Upper lobe of left lung (tissue), 6 donors: ENCODE measurements around the gene ZNF423. TPM values are rescaled to one million over a fixed set of nuclear protein-coding genes. Genes with fewer than 3 reads are reported as not detected.

Experiments
- ATAC-seq, 2 donors: fragments of 200-7000 bp; cut with Tn5 transposase; one replicate each; pipeline ENCODE4 v1.9.1; 2022; ENCODE audit warnings: mild to moderate bottlenecking in 2 of 2, moderate library complexity in 2 of 2; ENCODE audit not compliant: low FRiP score in 2 of 2
- DNase-seq, 2 donors: peaks; one replicate each; pipeline ENCODE4 v3.0.0-alpha.2; 2019 to 2020
- H3K27ac ChIP-seq, 4 donors: fragments of 200-600 bp; sonication (generic); one replicate each; pipeline ENCODE4 v1.5.1; 2016 to 2019
- H3K27me3 ChIP-seq, 4 donors: fragments of 200-600 bp; sonication (generic); one replicate each; pipeline ENCODE4 v1.5.1; 2017 to 2019
- H3K36me3 ChIP-seq, 4 donors: fragments of 200-600 bp; sonication (generic); one replicate each; pipeline ENCODE4 v1.5.1; 2016 to 2019
- H3K4me1 ChIP-seq, 4 donors: fragments of 200-600 bp; sonication (generic); one replicate each; pipeline ENCODE4 v1.5.1; 2018 to 2019
- H3K4me3 ChIP-seq, 4 donors: fragments of 200-600 bp; sonication (generic); one replicate each; pipeline ENCODE4 v1.5.1; 2017 to 2019; ENCODE audit warnings: mild to moderate bottlenecking in 2 of 4, moderate library complexity in 1 of 4
- H3K9me3 ChIP-seq, 4 donors: fragments of 200-600 bp; sonication (generic); one replicate each; pipeline ENCODE4 v1.5.1; 2018 to 2019
- EP300 ChIP-seq, 4 donors: sonication (generic); formaldehyde crosslinking; IDR thresholded peaks; one replicate each; pipeline ENCODE4 v1.5.1; 2017; ENCODE audit warnings: antibody characterized with exemption in 4 of 4, control low read depth in 2 of 4
- POLR2A ChIP-seq, 4 donors: fragments of 450-650 bp; IDR thresholded peaks; one replicate each; pipeline ENCODE4 v1.5.1; 2016 to 2017; ENCODE audit warnings: antibody characterized with exemption in 4 of 4, mild to moderate bottlenecking in 2 of 4
- POLR2AphosphoS5 ChIP-seq, 2 donors: sonication (generic); formaldehyde crosslinking; IDR thresholded peaks; one replicate each; pipeline ENCODE4 v1.5.1; 2017; ENCODE audit warnings: antibody characterized with exemption in 2 of 2
- WGBS, 2 donors: methylation state at CpG; one replicate each; pipeline ENCODE4 v1.1.5; 2017 to 2018; 5-methylcytosine and 5-hydroxymethylcytosine counted together
- total RNA-seq, 6 donors: library from RNA; depleted of rRNA in 4 of 6; stranded (reverse); fragments of >200 nt in 4 of 6; gene quantifications; one replicate each; pipeline versions ENCODE4 v1.1.0 to v1.2.1, GENCODE V29; 2016 to 2021
- TF ChIP-seq, protein P1 (sequence below), 6 experiments: fragments of 450-650 bp in 4 of 6; fragments of 200-600 bp in 2 of 6; sonication (generic) in 2 of 6; IDR thresholded peaks; one replicate each; pipeline ENCODE4 v1.5.1; 2016 to 2019; ENCODE audit warnings: antibody characterized with exemption in 6 of 6
- donor health status: DM: no; HTN: no; CAD: no; lungs with moderate emphysema.
- donor health status: DM: no; HTN: yes; CAD: no; lungs with severe emphysema.

Gene ZNF423
- total RNA-seq, 6 donors from 2014 or later = 4.1 to 11.4 (median 6.7) TPM

- Histone ChIP-seq H3K27ac (no peak overlapping the region), H3K36me3 (no peaks in the 10 kb centered on the region), H3K27me3 (no peaks in the 10 kb centered on the region), H3K9me3 (no peaks in the 10 kb centered on the region), H3K4me3 (no peak overlapping the region), H3K4me1 (no peaks in the 10 kb centered on the region)
- DNase-seq = no peak
- TF ChIP-seq POLR2AphosphoS5 (IDR thresholded peaks at IDR 0.05) (no peak), POLR2A (IDR thresholded peaks at IDR 0.05) (no peak), EP300 (IDR thresholded peaks at IDR 0.05) (no peak)
- TF ChIP-seq, protein P1, sequence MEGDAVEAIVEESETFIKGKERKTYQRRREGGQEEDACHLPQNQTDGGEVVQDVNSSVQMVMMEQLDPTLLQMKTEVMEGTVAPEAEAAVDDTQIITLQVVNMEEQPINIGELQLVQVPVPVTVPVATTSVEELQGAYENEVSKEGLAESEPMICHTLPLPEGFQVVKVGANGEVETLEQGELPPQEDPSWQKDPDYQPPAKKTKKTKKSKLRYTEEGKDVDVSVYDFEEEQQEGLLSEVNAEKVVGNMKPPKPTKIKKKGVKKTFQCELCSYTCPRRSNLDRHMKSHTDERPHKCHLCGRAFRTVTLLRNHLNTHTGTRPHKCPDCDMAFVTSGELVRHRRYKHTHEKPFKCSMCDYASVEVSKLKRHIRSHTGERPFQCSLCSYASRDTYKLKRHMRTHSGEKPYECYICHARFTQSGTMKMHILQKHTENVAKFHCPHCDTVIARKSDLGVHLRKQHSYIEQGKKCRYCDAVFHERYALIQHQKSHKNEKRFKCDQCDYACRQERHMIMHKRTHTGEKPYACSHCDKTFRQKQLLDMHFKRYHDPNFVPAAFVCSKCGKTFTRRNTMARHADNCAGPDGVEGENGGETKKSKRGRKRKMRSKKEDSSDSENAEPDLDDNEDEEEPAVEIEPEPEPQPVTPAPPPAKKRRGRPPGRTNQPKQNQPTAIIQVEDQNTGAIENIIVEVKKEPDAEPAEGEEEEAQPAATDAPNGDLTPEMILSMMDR (IDR thresholded peaks at IDR 0.05) = no peak
- no peak for ATAC-seq
- WGBS, 2 donors = 87 to 91% methylated on average over 5 of the region's 5 CpGs
These were observed 33.9 kb upstream of the ZNF423 start for GRCh38 chr16:49889725-49890397.

- Histone ChIP-seq H3K4me3 (no peak overlapping the region), H3K9me3 (no peaks in the 10 kb centered on the region), H3K27ac (no peak overlapping the region), H3K36me3 (no peaks in the 10 kb centered on the region), H3K4me1 (no peaks in the 10 kb centered on the region), H3K27me3 (no peaks in the 10 kb centered on the region)
- TF ChIP-seq EP300 (IDR thresholded peaks at IDR 0.05) (no peak), POLR2A (IDR thresholded peaks at IDR 0.05) (no peak), POLR2AphosphoS5 (IDR thresholded peaks at IDR 0.05) (no peak)
- TF ChIP-seq, protein P1 (IDR thresholded peaks at IDR 0.05) = no peak
- DNase-seq (no peak), ATAC-seq (no peak)
- WGBS, 2 donors = 89 to 96% methylated on average over 6 to 9 of the region's 9 CpGs
These were observed 30.7 kb upstream of the ZNF423 start for GRCh38 chr16:49886554-49887094.

DNA sequence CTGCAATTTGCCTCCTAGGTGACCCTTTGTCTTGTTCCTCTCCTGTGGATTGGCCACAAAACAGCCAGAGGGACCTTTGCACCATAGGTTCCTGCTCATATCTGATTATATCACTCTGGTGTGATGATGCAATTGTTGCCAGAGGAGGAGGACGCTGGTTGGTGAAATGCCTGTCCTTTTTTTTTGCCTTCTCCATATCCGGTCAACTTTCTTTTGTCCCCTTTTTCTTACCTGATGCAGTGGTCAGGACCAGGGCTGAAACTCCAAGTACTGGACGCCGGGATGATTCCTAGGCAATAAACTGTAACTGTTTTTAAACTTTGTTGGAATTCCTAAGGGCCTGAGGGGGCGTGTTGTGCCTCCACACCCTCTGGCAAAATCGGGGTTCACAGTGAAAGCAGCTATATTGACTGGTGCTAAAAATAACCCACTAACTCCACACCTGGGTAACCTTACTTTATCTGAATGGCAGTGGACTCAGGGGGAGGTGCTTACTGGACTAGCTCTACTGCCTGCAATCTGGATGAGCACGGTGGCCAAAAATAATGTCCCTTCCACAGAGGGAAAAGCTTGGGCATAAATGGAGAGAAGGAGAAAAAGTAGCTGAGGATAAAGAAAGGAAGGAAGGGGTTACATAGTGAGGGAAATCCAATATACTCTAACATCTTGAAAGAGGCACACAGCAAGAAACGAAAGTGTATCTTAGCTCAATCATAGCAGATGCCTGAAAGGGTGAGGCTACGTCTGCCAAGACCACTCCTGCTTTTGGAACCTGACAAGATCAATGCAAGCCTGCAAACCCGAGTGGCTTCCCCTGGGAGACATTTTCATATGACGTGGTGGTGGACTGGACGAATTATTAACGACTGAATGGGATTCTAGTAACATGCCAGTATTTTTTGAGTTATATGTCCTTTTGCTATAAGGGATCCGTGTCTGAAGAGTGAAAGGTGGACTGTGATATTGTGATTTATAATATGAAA lies 28.4 kb upstream of the ZNF423 start:
- Histone ChIP-seq H3K27me3 (no peaks in the 10 kb centered on the region), H3K36me3 (no peaks in the 10 kb centered on the region), H3K4me1 (no peaks in the 10 kb centered on the region), H3K27ac (no peak overlapping the region), H3K9me3 (no peaks in the 10 kb centered on the region), H3K4me3 (no peak overlapping the region)
- no peak for DNase-seq
- WGBS, 2 donors = 63 to 66% methylated on average over 14 of the region's 14 CpGs
- TF ChIP-seq, protein P1 (IDR thresholded peaks at IDR 0.05) = no peak
- no peak for TF ChIP-seq POLR2A (IDR thresholded peaks at IDR 0.05)
- no peak for TF ChIP-seq EP300 (IDR thresholded peaks at IDR 0.05)
- TF ChIP-seq POLR2AphosphoS5 (IDR thresholded peaks at IDR 0.05) = no peak
- ATAC-seq = no peak

DNA sequence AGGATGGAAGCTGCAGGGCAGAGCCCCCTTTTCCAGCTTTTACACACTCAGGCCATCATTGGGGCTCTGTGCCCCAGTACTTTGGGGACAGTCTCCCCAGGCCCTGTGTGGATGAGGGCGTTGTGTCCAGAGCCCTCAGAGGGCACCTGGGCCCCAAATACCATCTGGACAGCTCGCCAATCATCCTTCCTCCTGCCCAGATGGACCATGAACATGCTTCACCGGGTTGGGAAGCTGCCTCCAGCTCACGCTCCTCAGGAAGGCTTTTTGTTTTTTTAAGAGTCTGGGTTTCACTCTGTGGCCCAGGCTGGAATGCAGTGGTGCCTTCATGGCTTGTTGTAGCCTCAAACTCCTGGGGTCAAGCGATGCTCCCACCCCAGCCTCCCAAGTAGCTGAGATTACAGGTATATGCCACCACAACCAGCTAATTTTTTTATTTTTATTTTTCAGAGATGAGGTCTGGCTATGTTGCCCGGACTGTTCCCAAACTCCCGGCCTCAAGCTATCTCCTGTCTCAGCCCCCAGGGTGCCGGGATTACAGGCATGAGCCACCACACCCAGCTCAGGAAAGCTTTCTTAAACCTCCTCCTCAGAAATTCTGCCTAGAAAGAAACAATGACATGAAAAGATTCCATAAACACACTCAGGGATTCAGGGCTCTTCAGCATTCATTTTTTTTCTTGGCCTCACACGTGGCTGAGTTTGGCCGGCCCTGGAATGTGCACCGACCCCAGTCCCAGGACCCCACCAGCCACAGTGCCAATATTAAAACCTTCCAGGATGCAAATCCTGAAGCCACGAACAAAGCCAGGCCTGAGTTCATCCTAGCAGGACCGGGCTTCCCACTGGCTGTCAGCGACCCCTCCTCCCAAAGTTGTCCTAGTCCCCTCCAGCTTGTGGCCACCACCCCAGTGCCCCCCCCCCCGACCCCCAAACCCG lies 27.4 kb upstream of the ZNF423 start:
- 68 to 81% methylated on average over 11 to 16 of the region's 16 CpGs for WGBS, 2 donors
- no peaks in the 10 kb centered on the region for H3K27me3 ChIP-seq

More for the DNA sequence above, 27.4 kb upstream of the ZNF423 start:
- no peak for TF ChIP-seq EP300 (IDR thresholded peaks at IDR 0.05)
- TF ChIP-seq, protein P1 (IDR thresholded peaks at IDR 0.05) = no peak
- no peak for TF ChIP-seq POLR2AphosphoS5 (IDR thresholded peaks at IDR 0.05)
- TF ChIP-seq POLR2A (IDR thresholded peaks at IDR 0.05) = no peak
- no peak overlapping the region for H3K27ac ChIP-seq
- no peak for DNase-seq
- H3K9me3 ChIP-seq = no peaks in the 10 kb centered on the region
- no peak for ATAC-seq
- no peak overlapping the region for H3K4me3 ChIP-seq
- H3K36me3 ChIP-seq = no peaks in the 10 kb centered on the region
- no peaks in the 10 kb centered on the region for H3K4me1 ChIP-seq
